ENCODE results near the gene OR6M1.

OR6M1 gene

GRCh38 chr11:123775289-123775688, 30.9 kb downstream of the OR6M1 start:
- DNase-seq: no peak

GRCh38 chr11:123773959-123774358, 32.2 kb downstream of the OR6M1 start:
- no peak for DNase-seq

GRCh38 chr11:123773026-123773425, 33.1 kb downstream of the OR6M1 start:
- no peak for DNase-seq

- no peak for DNase-seq
Observed at GRCh38 chr11:123771664-123772063, 34.5 kb downstream of the OR6M1 start.

- DNase-seq: no peak
Observed at GRCh38 chr11:123770712-123771111, 35.4 kb downstream of the OR6M1 start.

- DNase-seq: no peak
Observed at GRCh38 chr11:123765601-123766000, 40.5 kb downstream of the OR6M1 start.

- no peak for DNase-seq
Observed at GRCh38 chr11:123762422-123762821, 43.7 kb downstream of the OR6M1 start.

- DNase-seq: no peak
Observed at GRCh38 chr11:123760894-123761293, 45.3 kb downstream of the OR6M1 start.

GRCh38 chr11:123757976-123758375, 48.2 kb downstream of the OR6M1 start:
- DNase-seq: no peak

GRCh38 chr11:123755813-123756212, 50.3 kb downstream of the OR6M1 start:
- no peak for DNase-seq

All from central memory CD4-positive, alpha-beta T cell (primary cell).